ENCODE data around the gene PLA2G4D.

PLA2G4D gene

DNA sequence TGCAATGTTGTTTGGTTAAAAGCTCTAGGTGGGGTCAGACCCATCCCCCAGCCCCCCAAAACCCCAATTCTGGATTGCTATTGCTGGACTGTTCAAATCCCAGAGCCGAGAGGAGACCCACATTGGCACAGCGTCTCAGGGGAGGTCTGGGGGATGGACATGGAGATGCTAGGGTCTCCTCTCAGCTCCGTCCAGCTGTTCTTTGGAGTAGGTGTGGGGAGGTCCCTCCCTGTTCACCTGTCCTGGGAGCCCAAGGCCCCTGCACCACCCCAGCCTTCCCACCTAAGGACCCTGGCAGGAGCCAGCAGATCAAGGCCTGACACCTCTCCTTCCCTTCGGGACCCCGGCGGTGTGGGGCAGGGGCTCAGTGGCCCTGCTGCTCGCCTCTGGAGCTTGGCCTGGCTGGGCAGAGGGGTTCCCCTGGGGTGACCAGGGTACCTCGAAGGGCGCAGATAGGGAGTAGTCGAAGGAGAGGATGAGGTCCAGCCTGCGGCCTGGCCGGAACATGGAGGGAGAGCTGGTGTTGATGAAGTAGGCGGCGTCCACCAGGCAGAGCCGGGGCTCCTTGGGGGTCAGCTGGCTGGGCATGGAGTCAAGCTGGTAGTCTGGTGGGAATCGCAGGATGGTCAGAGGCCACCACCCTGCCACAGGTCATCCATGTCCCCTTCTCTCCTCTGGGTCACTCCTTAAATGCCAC, 23.9 kb downstream of the PLA2G4D start:
- TF ChIP-seq, protein P1, sequence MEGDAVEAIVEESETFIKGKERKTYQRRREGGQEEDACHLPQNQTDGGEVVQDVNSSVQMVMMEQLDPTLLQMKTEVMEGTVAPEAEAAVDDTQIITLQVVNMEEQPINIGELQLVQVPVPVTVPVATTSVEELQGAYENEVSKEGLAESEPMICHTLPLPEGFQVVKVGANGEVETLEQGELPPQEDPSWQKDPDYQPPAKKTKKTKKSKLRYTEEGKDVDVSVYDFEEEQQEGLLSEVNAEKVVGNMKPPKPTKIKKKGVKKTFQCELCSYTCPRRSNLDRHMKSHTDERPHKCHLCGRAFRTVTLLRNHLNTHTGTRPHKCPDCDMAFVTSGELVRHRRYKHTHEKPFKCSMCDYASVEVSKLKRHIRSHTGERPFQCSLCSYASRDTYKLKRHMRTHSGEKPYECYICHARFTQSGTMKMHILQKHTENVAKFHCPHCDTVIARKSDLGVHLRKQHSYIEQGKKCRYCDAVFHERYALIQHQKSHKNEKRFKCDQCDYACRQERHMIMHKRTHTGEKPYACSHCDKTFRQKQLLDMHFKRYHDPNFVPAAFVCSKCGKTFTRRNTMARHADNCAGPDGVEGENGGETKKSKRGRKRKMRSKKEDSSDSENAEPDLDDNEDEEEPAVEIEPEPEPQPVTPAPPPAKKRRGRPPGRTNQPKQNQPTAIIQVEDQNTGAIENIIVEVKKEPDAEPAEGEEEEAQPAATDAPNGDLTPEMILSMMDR (IDR thresholded peaks at IDR 0.05; ENCODE audit: control insufficient read depth, insufficient read depth, low read depth, low read length, missing control alignments) = no peak
- no peak overlapping the region for H3K4me3 ChIP-seq (ENCODE audit: control insufficient read depth, low read depth, low read length)
- DNase-seq (ENCODE audit: low read depth) = no peak

DNA sequence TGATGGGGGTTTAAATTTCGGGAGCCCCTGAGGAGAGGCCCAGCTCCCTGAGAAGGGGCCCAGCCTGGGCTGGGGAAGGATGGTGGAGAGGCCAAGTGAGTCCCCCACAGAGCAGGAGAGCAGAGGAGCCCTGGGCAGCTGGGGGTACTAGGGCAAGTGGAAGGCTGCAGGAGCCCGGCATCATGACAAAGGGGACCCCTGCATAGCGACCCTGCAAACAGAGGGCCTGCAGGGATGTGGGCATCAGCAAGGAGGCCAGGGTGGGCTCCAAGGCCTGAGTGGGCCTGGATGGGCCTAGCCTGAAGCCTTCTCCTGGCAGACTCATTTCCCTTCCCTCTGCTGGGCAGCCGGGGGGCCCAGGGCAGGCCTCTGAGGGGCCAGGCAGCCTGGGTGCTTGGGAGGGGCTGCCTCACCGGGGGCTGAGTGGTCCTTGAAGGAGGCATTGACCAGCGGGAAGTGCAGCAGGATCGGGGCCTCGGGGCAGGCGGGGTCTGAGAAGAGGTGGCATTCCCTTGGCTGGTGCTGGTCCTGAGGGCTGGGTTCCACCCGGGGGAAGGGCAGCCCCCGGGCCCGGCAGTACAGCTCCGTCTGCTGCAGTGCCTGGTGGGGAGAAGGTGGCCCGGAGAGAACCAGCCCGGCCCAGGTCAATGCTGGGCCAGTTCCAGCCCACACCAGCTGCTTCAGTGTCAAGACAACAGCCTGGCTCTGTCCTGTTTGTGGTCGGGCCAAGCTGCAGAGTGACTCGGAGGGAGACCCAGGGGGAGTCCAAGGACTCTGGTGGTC, 24.7 kb downstream of the PLA2G4D start:
- DNase-seq (ENCODE audit: low read depth) = no peak
- no peak overlapping the region for H3K4me3 ChIP-seq (ENCODE audit: control insufficient read depth, low read depth, low read length)
- TF ChIP-seq, protein P1 (IDR thresholded peaks at IDR 0.05; ENCODE audit: control insufficient read depth, insufficient read depth, low read depth, low read length, missing control alignments) = no peak

DNA sequence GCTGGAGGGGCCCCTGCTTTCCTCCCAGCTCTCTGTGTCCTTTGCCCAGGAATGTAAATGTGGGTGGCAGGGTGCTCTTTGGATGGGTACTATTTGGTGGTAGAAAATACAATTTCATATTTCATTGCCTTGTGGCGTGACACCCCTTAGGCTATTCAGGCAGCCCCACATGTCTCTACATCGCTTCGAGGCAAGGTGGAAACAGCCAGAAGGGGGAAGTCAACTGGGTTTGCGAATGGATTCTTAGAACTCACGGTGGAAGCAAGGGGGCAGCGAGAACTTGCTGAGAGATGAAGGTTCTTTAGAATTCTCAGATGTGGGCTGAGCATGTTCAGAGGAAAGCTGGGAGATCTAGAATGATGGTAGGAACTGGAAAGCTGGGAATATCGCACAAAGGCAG, 25.3 kb downstream of the PLA2G4D start:
- DNase-seq (ENCODE audit: low read depth) = no peak
- TF ChIP-seq, protein P1 (IDR thresholded peaks at IDR 0.05; ENCODE audit: control insufficient read depth, insufficient read depth, low read depth, low read length, missing control alignments) = no peak

DNA sequence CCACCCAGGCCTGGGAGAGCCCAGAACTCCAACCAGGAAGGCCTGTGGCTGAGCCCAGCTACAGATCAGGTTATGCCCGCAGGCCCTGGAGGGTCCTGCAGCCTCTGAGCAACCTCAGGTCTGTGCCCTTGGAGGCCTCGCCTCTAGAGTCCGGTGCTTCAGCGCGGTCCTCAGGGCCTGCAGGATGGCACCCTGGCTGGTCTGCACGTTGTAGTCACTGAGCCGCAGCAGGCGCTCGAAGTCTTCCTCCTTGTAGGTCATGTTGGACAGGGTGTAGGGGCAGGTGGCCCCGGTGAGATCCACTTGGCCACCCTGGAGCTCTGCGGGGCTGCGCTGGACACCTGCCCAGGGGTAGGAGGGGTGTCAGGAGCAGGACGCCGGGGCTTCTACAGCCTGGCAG, 25.8 kb downstream of the PLA2G4D start:
- no peak for DNase-seq (ENCODE audit: low read depth)
- H3K4me3 ChIP-seq (ENCODE audit: control insufficient read depth, low read depth, low read length) = no peak overlapping the region
- TF ChIP-seq, protein P1 (IDR thresholded peaks at IDR 0.05; ENCODE audit: control insufficient read depth, insufficient read depth, low read depth, low read length, missing control alignments) = no peak

More for the DNA sequence above, 25.3 kb downstream of the PLA2G4D start:
- no peak overlapping the region for H3K4me3 ChIP-seq (ENCODE audit: control insufficient read depth, low read depth, low read length)

DNA sequence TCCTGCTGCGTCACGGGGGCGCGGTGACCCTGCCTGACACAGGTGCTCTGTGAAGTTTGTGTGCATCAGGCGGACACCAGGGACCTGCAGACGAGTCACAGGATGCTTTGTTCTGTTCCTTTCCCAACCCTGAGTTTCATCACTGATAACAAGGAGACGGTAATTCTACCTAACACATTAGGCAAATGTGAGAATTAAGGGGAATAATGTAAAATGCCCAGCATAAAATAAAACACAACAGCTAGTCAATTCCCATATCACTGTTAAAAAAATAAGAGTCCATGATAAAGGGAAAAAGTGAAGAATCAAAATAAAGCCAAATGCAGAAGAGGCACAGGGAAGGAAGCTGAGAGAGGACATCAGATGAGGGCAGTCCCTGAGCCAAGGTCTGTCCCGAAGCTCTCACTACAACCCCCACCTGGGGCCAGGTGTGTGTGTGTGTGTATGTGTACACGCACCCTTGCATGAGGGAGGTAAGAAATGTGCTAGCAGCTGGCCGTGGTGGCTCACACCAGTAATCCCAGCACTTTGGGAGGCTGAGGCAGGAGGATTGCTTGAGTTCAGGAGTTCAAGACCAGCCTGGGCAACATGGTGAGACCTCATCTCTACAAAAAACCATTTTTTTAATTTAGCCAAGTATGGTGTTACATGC, 27.5 kb downstream of the PLA2G4D start:
- TF ChIP-seq, protein P1 (IDR thresholded peaks at IDR 0.05; ENCODE audit: control insufficient read depth, insufficient read depth, low read depth, low read length, missing control alignments) = no peak
- no peak for DNase-seq (ENCODE audit: low read depth)
- H3K4me3 ChIP-seq (ENCODE audit: control insufficient read depth, low read depth, low read length) = no peak overlapping the region

DNA sequence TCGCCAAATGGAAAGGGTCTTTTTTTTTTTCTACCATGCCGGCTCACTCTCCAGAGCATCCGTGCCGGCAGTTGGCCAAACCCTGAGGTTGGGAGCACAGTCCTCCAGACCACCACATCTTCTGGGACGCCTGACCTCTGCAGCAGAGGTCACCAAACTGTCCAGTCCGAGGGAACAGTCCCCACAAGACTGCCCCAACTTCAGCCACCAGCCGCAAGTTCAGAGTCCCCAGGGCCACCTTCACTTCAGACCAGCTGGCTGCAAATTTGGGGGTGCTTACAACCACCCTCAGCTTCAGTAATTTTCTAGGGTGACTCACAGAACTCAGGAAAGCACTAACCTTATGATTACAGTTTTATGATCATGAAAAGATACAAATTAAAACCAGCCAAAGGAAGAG, 28.9 kb downstream of the PLA2G4D start:
- no peak for DNase-seq (ENCODE audit: low read depth)
- no peak overlapping the region for H3K4me3 ChIP-seq (ENCODE audit: control insufficient read depth, low read depth, low read length)
- TF ChIP-seq, protein P1 (IDR thresholded peaks at IDR 0.05; ENCODE audit: control insufficient read depth, insufficient read depth, low read depth, low read length, missing control alignments) = no peak
